Ascending aorta (tissue), 2 donors: ENCODE data around the gene RPS6KC1. TPM values are rescaled to one million over a fixed set of nuclear protein-coding genes. Genes with fewer than 3 reads are reported as not detected.

Source experiments
- DNase-seq, 2 donors: peaks; one replicate each; pipeline ENCODE4 v3.0.0-alpha.2; 2019; ENCODE audit warnings: low spot score in 2 of 2
- H3K27ac ChIP-seq, 2 donors: fragments of 200-600 bp; sonication (generic); one replicate each; pipeline ENCODE4 v1.5.1; 2016 to 2017; ENCODE audit warnings: mild to moderate bottlenecking in 1 of 2
- H3K27me3 ChIP-seq: fragments of 200-600 bp; sonication (generic); one replicate; pipeline ENCODE4 v1.5.1; 2017
- H3K36me3 ChIP-seq, 2 donors: fragments of 200-600 bp; sonication (generic); one replicate each; pipeline ENCODE4 v1.5.1; 2016
- H3K4me1 ChIP-seq, 2 donors: fragments of 200-600 bp; sonication (generic); one replicate each; pipeline ENCODE4 v1.5.1; 2016 to 2017; ENCODE audit warnings: mild to moderate bottlenecking in 1 of 2
- H3K4me3 ChIP-seq, 2 donors: fragments of 200-600 bp; sonication (generic); one replicate each; pipeline ENCODE4 v1.5.1; 2016 to 2017; ENCODE audit warnings: mild to moderate bottlenecking in 1 of 2
- H3K9me3 ChIP-seq, 2 donors: fragments of 200-600 bp; sonication (generic); one replicate each; pipeline ENCODE4 v1.5.1; 2016
- CTCF ChIP-seq, 3 experiments: fragments of 200-600 bp in 2 of 3; fragments of 450-650 bp in 1 of 3; sonication (generic) in 2 of 3; IDR thresholded peaks; one replicate each; pipeline ENCODE4 v1.5.1; 2016 to 2019; ENCODE audit warnings: antibody characterized with exemption in 3 of 3, mild to moderate bottlenecking in 1 of 3, moderate library complexity in 1 of 3
- intact Hi-C: fragments of 100-400 bp; cut with DNase I; formaldehyde crosslinking; loops from one replicate; pipeline ENCODE4 v1.15.1; 2023
- total RNA-seq: library from RNA; depleted of rRNA; stranded (reverse); fragments of >200 nt; gene quantifications from one replicate; pipeline ENCODE4 v1.1.0, GENCODE V29; 2016

The RPS6KC1 gene
- total RNA-seq, 1 donor from 2014 or later: 21.0 TPM

- H3K4me3 ChIP-seq: no peak overlapping the region
Measured at GRCh38 chr1:213103377-213104306, 52.6 kb downstream of the RPS6KC1 start.

GRCh38 chr1:213104604-213105003, 53.6 kb downstream of the RPS6KC1 start:
- Histone ChIP-seq H3K27ac (no peak overlapping the region), H3K4me3 (no peak overlapping the region), H3K27me3 (no peaks in the 10 kb centered on the region), H3K36me3 (peaks cover 0 to 11% of the 10 kb centered on the region in 2 donors), H3K9me3 (no peaks in the 10 kb centered on the region), H3K4me1 (no peaks in the 10 kb centered on the region)
- DNase-seq: no peak
- TF ChIP-seq CTCF (IDR thresholded peaks at IDR 0.05): no peak
- intact Hi-C loops: no loop called here

More at GRCh38 chr1:213103377-213104306, 52.6 kb downstream of the RPS6KC1 start:
- H3K36me3 ChIP-seq: peaks cover 0 to 11% of the 10 kb centered on the region in 2 donors
- intact Hi-C loops: no loop called here
- DNase-seq: no peak
- H3K27ac ChIP-seq: no peak overlapping the region
- no peak for TF ChIP-seq CTCF (IDR thresholded peaks at IDR 0.05)
- no peaks in the 10 kb centered on the region for H3K27me3 ChIP-seq
- no peaks in the 10 kb centered on the region for H3K4me1 ChIP-seq
- H3K9me3 ChIP-seq: no peaks in the 10 kb centered on the region

GRCh38 chr1:213106298-213106697, 55.3 kb downstream of the RPS6KC1 start:
- Histone ChIP-seq H3K4me3 (no peak overlapping the region), H3K36me3 (peaks cover 0 to 11% of the 10 kb centered on the region in 2 donors), H3K4me1 (no peaks in the 10 kb centered on the region), H3K9me3 (no peaks in the 10 kb centered on the region), H3K27ac (no peak overlapping the region), H3K27me3 (no peaks in the 10 kb centered on the region)
- intact Hi-C loops: no loop called here
- no peak for TF ChIP-seq CTCF (IDR thresholded peaks at IDR 0.05)
- no peak for DNase-seq

- no peak for DNase-seq
- no peaks in the 10 kb centered on the region for H3K9me3 ChIP-seq
- H3K27ac ChIP-seq: no peak overlapping the region
- no peaks in the 10 kb centered on the region for H3K27me3 ChIP-seq
- peaks cover 0 to 11% of the 10 kb centered on the region in 2 donors for H3K36me3 ChIP-seq
- H3K4me3 ChIP-seq: no peak overlapping the region
- no peaks in the 10 kb centered on the region for H3K4me1 ChIP-seq
- no peak for TF ChIP-seq CTCF (IDR thresholded peaks at IDR 0.05)
- intact Hi-C loops: no loop called here
Measured at GRCh38 chr1:213107613-213108012, 56.6 kb downstream of the RPS6KC1 start.

GRCh38 chr1:213110349-213111300, 59.6 kb downstream of the RPS6KC1 start:
- TF ChIP-seq CTCF (IDR thresholded peaks at IDR 0.05): no peak
- H3K4me3 ChIP-seq: no peak overlapping the region
- no peak for DNase-seq
- H3K36me3 ChIP-seq: peaks cover 0 to 11% of the 10 kb centered on the region in 2 donors
- H3K27ac ChIP-seq: no peak overlapping the region
- H3K4me1 ChIP-seq: no peaks in the 10 kb centered on the region
- intact Hi-C loops: no loop called here
- no peaks in the 10 kb centered on the region for H3K9me3 ChIP-seq
- H3K27me3 ChIP-seq: no peaks in the 10 kb centered on the region
